Chondrocyte (in vitro differentiated cells): ENCODE results near the gene ACBD6. TPM values are rescaled to one million over a fixed set of nuclear protein-coding genes. Genes with fewer than 3 reads are reported as not detected.

ENCODE experiments used
- DNase-seq: peaks from one replicate; pipeline ENCODE4 v3.0.0; 2021; ENCODE audit warnings: mixed read lengths, low spot score
- H3K27ac Mint-ChIP-seq: one replicate; pipeline ENCODE4 v1.8.0; 2021; ENCODE audit warnings: mild to moderate bottlenecking, moderate library complexity, mixed read lengths; ENCODE audit not compliant: unreplicated experiment
- H3K27me3 Mint-ChIP-seq: 2 replicates; pipeline ENCODE4 v1.8.0; 2021; ENCODE audit warnings: low read depth, mixed read lengths
- H3K36me3 Mint-ChIP-seq: 2 replicates; pipeline ENCODE4 v1.8.0; 2021; ENCODE audit warnings: low read depth, mixed read lengths
- H3K4me1 Mint-ChIP-seq: 2 replicates; pipeline ENCODE4 v1.8.0; 2021; ENCODE audit warnings: low read depth, mild to moderate bottlenecking, mixed read lengths
- H3K4me3 Mint-ChIP-seq: one replicate; pipeline ENCODE4 v1.8.0; 2021; ENCODE audit warnings: mild to moderate bottlenecking, moderate library complexity, mixed read lengths; ENCODE audit not compliant: unreplicated experiment
- H3K9me3 Mint-ChIP-seq: 2 replicates; pipeline ENCODE4 v1.8.0; 2021; ENCODE audit warnings: low read depth, mixed read lengths
- CTCF ChIP-seq: fragments of 200-600 bp; sonication (generic); IDR thresholded peaks from 2 replicates; pipeline ENCODE4 v1.5.0; 2021; ENCODE audit warnings: antibody characterized with exemption, mild to moderate bottlenecking, moderate library complexity
- total RNA-seq: library from RNA; stranded (reverse); gene quantifications from 3 replicates; pipeline ENCODE4 v1.2.1, GENCODE V29; 2021

ACBD6 gene
- total RNA-seq, 1 donor from 2014 or later = 43.4 TPM

- Mint-ChIP-seq H3K4me3 (no peak overlapping the region), H3K4me1 (no peaks in the 10 kb centered on the region), H3K9me3 (peaks cover 33% of the 10 kb centered on the region), H3K27me3 (no peaks in the 10 kb centered on the region), H3K36me3 (peaks cover 26% of the 10 kb centered on the region), H3K27ac (no peak overlapping the region)
- TF ChIP-seq CTCF = no peak
- DNase-seq = no peak
Measured at GRCh38 chr1:180451504-180451903, 50.9 kb downstream of the ACBD6 start.

GRCh38 chr1:180444522-180444921, 57.9 kb downstream of the ACBD6 start:
- Mint-ChIP-seq H3K36me3 (peaks cover 9% of the 10 kb centered on the region), H3K9me3 (peaks cover 17% of the 10 kb centered on the region), H3K27ac (no peak overlapping the region), H3K27me3 (no peaks in the 10 kb centered on the region), H3K4me1 (no peaks in the 10 kb centered on the region), H3K4me3 (no peak overlapping the region)
- TF ChIP-seq CTCF = no peak
- DNase-seq = no peak

GRCh38 chr1:180440335-180440734, 62.0 kb downstream of the ACBD6 start:
- Mint-ChIP-seq H3K27ac (no peak overlapping the region), H3K4me3 (no peak overlapping the region), H3K9me3 (peaks cover 20% of the 10 kb centered on the region), H3K4me1 (no peaks in the 10 kb centered on the region), H3K27me3 (no peaks in the 10 kb centered on the region), H3K36me3 (peaks cover 14% of the 10 kb centered on the region)
- no peak for DNase-seq
- TF ChIP-seq CTCF = no peak

- no peak overlapping the region for H3K27ac Mint-ChIP-seq
- H3K4me1 Mint-ChIP-seq = peaks cover 23% of the 10 kb centered on the region
- H3K36me3 Mint-ChIP-seq = peaks cover 8% of the 10 kb centered on the region
- peaks cover 3% of the 10 kb centered on the region for H3K9me3 Mint-ChIP-seq
- H3K27me3 Mint-ChIP-seq = no peaks in the 10 kb centered on the region
- DNase-seq = no peak
- TF ChIP-seq CTCF = no peak
- no peak overlapping the region for H3K4me3 Mint-ChIP-seq
Measured at GRCh38 chr1:180435566-180435965, 66.8 kb downstream of the ACBD6 start.

- Mint-ChIP-seq H3K27ac (no peak overlapping the region), H3K27me3 (no peaks in the 10 kb centered on the region), H3K4me1 (peaks cover 23% of the 10 kb centered on the region), H3K9me3 (peaks cover 6% of the 10 kb centered on the region), H3K36me3 (peaks cover 9% of the 10 kb centered on the region), H3K4me3 (no peak overlapping the region)
- no peak for DNase-seq
- TF ChIP-seq CTCF = no peak
Measured at GRCh38 chr1:180433873-180434272, 68.5 kb downstream of the ACBD6 start.
